MM.1S (cell line): ENCODE data around the gene AGAP1.

Source experiments
- DNase-seq: peaks from one replicate; pipeline ENCODE4 v3.0.0-alpha.2; 2015
- H2AFZ ChIP-seq: fragments of 300-600 bp; sonication (generic); 2 replicates; pipeline ENCODE4 v1.6.0; 2016; ENCODE audit warnings: antibody characterized with exemption, low read length
- H3F3A ChIP-seq: fragments of 300-600 bp; sonication (generic); 2 replicates; pipeline ENCODE4 v1.6.1; 2016; ENCODE audit warnings: mild to moderate bottlenecking, antibody characterized with exemption, low read length, moderate library complexity, mixed read lengths; ENCODE audit not compliant: insufficient read depth
- H3K27ac ChIP-seq: fragments of 300-600 bp; sonication (generic); 2 replicates; pipeline ENCODE4 v1.5.1; 2016; ENCODE audit warnings: mild to moderate bottlenecking, low read length
- H3K27me3 ChIP-seq: fragments of 300-600 bp; sonication (generic); replicated peaks from 2 replicates; pipeline ENCODE4 v1.6.0; 2016; ENCODE audit warnings: low read length; ENCODE audit not compliant: insufficient read depth
- H3K36me3 ChIP-seq: fragments of 300-600 bp; sonication (generic); replicated peaks from 2 replicates; pipeline ENCODE4 v1.6.1; 2016; ENCODE audit warnings: mild to moderate bottlenecking, low read length, mixed read lengths; ENCODE audit not compliant: insufficient read depth
- H3K4me1 ChIP-seq: fragments of 300-600 bp; sonication (generic); 2 replicates; pipeline ENCODE4 v1.6.1; 2016; ENCODE audit warnings: low read length, mixed read lengths
- H3K4me2 ChIP-seq: fragments of 300-600 bp; sonication (generic); 2 replicates; pipeline ENCODE4 v1.6.0; 2016; ENCODE audit warnings: low read depth, low read length
- H3K4me3 ChIP-seq: fragments of 300-600 bp; sonication (generic); 2 replicates; pipeline ENCODE4 v1.5.1; 2016; ENCODE audit warnings: low read length, mixed read lengths
- H3K79me2 ChIP-seq: fragments of 300-600 bp; sonication (generic); 2 replicates; pipeline ENCODE4 v1.6.1; 2016; ENCODE audit warnings: mixed run types, low read length, mixed read lengths
- H3K9ac ChIP-seq: fragments of 300-600 bp; sonication (generic); 2 replicates; pipeline ENCODE4 v1.6.1; 2016; ENCODE audit warnings: low read length, mixed read lengths
- H3K9me2 ChIP-seq: fragments of 300-600 bp; sonication (generic); replicated peaks from 2 replicates; pipeline ENCODE4 v1.6.1; 2016; ENCODE audit warnings: mild to moderate bottlenecking, low read length, mixed read lengths; ENCODE audit not compliant: insufficient read depth
- H3K9me3 ChIP-seq: fragments of 300-600 bp; sonication (generic); replicated peaks from 2 replicates; pipeline ENCODE4 v1.6.1; 2016; ENCODE audit warnings: mild to moderate bottlenecking, low read length, mixed read lengths; ENCODE audit not compliant: insufficient read depth
- H4K20me1 ChIP-seq: fragments of 300-600 bp; sonication (generic); 2 replicates; pipeline ENCODE4 v1.6.1; 2016; ENCODE audit warnings: mild to moderate bottlenecking, low read length, moderate library complexity, mixed read lengths; ENCODE audit not compliant: insufficient read depth
- EZH2 ChIP-seq: fragments of 300-600 bp; sonication (generic); optimal IDR thresholded peaks from 2 replicates; pipeline ENCODE3; 2017; ENCODE audit warnings: low read depth, mild to moderate bottlenecking, antibody characterized with exemption, low read length, mixed read lengths
- EZH2phosphoT487 ChIP-seq: fragments of 300-600 bp; sonication (generic); IDR thresholded peaks from 2 replicates; pipeline ENCODE4 v1.6.1; 2018; ENCODE audit warnings: antibody characterized with exemption, low read length
- TF ChIP-seq, protein P1 (sequence below): fragments of 300-600 bp; sonication (generic); IDR thresholded peaks from 2 replicates; pipeline ENCODE4 v1.5.1; 2016; ENCODE audit warnings: antibody characterized with exemption, low read length, mixed read lengths

Gene AGAP1

DNA sequence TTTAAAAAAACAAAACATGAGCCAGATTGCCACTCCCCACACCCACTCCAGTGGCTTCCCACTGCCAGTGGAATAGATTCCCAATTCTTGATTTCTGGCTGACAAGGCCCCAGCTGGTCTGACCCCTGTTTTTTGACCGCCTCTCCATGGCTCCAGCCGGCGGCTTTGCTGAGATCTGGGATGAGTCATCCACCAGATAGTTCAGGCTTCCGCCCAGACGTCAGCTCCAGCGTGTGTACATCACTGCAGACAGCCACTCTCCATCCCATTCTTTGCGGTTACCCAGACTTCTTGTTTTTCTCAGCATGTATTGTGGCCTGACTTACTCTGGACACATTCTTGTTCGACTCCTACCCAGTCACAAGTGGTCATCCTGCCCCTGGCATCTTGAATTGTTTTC is 446.5 kb downstream of the AGAP1 start:
- Histone ChIP-seq H3F3A (no peaks in the 10 kb centered on the region), H3K9me3 (no peaks in the 10 kb centered on the region), H3K4me1 (no peaks in the 10 kb centered on the region), H3K79me2 (no peaks in the 10 kb centered on the region), H3K9me2 (no peaks in the 10 kb centered on the region), H3K36me3 (no peaks in the 10 kb centered on the region), H3K27me3 (no peaks in the 10 kb centered on the region), H4K20me1 (no peaks in the 10 kb centered on the region), H3K9ac (no peak overlapping the region), H3K27ac (no peak overlapping the region), H3K4me2 (no peak overlapping the region), H2AFZ (no peak overlapping the region), H3K4me3 (no peak overlapping the region)
- TF ChIP-seq, protein P1, sequence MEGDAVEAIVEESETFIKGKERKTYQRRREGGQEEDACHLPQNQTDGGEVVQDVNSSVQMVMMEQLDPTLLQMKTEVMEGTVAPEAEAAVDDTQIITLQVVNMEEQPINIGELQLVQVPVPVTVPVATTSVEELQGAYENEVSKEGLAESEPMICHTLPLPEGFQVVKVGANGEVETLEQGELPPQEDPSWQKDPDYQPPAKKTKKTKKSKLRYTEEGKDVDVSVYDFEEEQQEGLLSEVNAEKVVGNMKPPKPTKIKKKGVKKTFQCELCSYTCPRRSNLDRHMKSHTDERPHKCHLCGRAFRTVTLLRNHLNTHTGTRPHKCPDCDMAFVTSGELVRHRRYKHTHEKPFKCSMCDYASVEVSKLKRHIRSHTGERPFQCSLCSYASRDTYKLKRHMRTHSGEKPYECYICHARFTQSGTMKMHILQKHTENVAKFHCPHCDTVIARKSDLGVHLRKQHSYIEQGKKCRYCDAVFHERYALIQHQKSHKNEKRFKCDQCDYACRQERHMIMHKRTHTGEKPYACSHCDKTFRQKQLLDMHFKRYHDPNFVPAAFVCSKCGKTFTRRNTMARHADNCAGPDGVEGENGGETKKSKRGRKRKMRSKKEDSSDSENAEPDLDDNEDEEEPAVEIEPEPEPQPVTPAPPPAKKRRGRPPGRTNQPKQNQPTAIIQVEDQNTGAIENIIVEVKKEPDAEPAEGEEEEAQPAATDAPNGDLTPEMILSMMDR, result no peak
- TF ChIP-seq EZH2phosphoT487, result no peak
- no peak for TF ChIP-seq EZH2
- DNase-seq, result no peak

DNA sequence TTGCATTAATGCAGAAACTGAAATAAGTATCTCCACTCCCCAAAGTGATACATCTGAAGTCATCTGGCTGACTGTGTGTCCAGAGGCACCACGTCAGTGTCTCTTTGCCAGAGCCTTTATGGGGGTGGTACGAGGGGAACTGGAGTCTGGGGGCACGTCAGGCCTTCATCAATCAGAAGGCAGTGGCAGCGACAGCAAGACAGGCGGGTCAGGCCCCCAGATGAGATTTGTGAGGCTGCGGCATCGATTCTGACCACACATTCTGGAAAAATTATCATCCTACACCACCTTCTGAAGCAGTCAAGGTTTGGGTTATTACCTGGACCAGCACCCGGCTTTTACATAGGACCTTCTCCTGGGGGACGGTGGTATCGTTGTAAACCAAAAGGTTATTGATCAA is 450.7 kb downstream of the AGAP1 start:
- Histone ChIP-seq H4K20me1 (no peaks in the 10 kb centered on the region), H3K4me3 (no peak overlapping the region), H3K79me2 (no peaks in the 10 kb centered on the region), H3K9me3 (no peaks in the 10 kb centered on the region), H2AFZ (no peak overlapping the region), H3K9me2 (no peaks in the 10 kb centered on the region), H3F3A (no peaks in the 10 kb centered on the region), H3K4me1 (no peaks in the 10 kb centered on the region), H3K27me3 (no peaks in the 10 kb centered on the region), H3K36me3 (no peaks in the 10 kb centered on the region), H3K27ac (no peak overlapping the region), H3K4me2 (no peak overlapping the region), H3K9ac (no peak overlapping the region)
- no peak for DNase-seq
- TF ChIP-seq EZH2 (no peak), EZH2phosphoT487 (no peak)
- TF ChIP-seq, protein P1, result no peak

DNA sequence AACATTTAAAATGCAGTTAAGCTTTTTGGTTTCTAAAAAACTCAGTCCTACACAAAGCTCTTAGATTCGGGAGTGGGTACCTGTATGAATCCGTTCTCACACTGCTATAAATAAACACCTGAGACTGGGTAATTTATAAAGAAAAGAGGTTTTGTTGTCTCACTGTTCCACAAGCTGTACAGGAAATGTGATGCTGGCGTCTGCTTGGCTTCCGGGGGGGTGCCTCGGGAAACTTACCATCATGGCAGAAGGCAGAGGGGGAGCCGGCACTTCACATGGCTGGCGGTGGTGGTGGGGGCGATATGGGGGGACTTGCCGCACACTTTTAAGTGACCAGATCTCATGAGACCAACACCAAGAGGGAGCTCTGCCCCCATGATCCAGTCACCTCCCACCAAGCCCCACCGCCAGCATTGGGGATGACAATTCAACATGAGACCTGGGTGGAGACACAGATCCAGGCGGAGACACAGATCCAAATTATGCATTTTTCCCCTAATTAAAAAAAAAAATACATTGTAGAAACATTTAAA is 451.8 kb downstream of the AGAP1 start:
- TF ChIP-seq, protein P1, result no peak
- TF ChIP-seq EZH2 (no peak), EZH2phosphoT487 (no peak)
- H3K9ac ChIP-seq, result no peak overlapping the region
- H3K9me2 ChIP-seq, result no peaks in the 10 kb centered on the region
- no peaks in the 10 kb centered on the region for H3K27me3 ChIP-seq
- H3K4me3 ChIP-seq, result no peak overlapping the region
- no peaks in the 10 kb centered on the region for H3K9me3 ChIP-seq
- peak; percentile 28 for DNase-seq
- H3K4me1 ChIP-seq, result no peaks in the 10 kb centered on the region
- no peaks in the 10 kb centered on the region for H3K36me3 ChIP-seq
- no peak overlapping the region for H2AFZ ChIP-seq
- peak overlapping the region; percentile 43; the same call in 1 of the 2 replicates for H3K27ac ChIP-seq
- no peaks in the 10 kb centered on the region for H3K79me2 ChIP-seq
- no peak overlapping the region for H3K4me2 ChIP-seq
- no peaks in the 10 kb centered on the region for H4K20me1 ChIP-seq
- H3F3A ChIP-seq, result no peaks in the 10 kb centered on the region
